Astrocyte (in vitro differentiated cells and primary cell): ENCODE measurements around the gene CRIM1.

Source experiments
- EZH2 ChIP-seq: IDR thresholded peaks from 2 replicates; pipeline ENCODE4 v1.6.1; 2012; ENCODE audit warnings: mild to moderate bottlenecking, low read length, inconsistent platforms; ENCODE audit not compliant: insufficient read depth
- TF ChIP-seq, protein P1 (sequence below): IDR thresholded peaks from 2 replicates; pipeline ENCODE4 v1.5.1; 2011; ENCODE audit warnings: low read depth, mild to moderate bottlenecking, inconsistent platforms, low read length, moderate library complexity; ENCODE audit not compliant: insufficient read depth

DNA sequence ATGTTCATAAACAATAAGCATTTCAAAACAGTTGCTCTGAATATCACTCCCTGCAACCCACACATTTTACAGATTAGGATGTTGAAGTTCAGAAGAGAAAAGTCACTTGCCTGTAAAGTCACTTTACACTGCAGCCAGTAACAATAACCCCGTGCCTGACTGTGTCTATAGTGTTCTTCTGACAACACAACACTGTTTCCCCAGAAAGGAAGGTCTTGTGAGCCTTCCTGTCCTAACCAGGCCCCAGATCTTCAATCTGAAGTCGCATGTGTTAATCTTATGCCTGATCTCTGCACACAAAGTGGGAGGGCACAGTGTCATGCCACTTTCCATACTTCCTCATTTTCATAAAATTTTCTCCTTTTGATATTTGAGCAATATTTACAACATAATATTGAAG lies 122.2 kb downstream of the CRIM1 start:
- TF ChIP-seq, protein P1, sequence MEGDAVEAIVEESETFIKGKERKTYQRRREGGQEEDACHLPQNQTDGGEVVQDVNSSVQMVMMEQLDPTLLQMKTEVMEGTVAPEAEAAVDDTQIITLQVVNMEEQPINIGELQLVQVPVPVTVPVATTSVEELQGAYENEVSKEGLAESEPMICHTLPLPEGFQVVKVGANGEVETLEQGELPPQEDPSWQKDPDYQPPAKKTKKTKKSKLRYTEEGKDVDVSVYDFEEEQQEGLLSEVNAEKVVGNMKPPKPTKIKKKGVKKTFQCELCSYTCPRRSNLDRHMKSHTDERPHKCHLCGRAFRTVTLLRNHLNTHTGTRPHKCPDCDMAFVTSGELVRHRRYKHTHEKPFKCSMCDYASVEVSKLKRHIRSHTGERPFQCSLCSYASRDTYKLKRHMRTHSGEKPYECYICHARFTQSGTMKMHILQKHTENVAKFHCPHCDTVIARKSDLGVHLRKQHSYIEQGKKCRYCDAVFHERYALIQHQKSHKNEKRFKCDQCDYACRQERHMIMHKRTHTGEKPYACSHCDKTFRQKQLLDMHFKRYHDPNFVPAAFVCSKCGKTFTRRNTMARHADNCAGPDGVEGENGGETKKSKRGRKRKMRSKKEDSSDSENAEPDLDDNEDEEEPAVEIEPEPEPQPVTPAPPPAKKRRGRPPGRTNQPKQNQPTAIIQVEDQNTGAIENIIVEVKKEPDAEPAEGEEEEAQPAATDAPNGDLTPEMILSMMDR, result no peak
- no peak for TF ChIP-seq EZH2
